Measurements from ENCODE around the gene SLC5A6. TPM values are rescaled to one million over a fixed set of nuclear protein-coding genes. Genes with fewer than 3 reads are reported as not detected.

The SLC5A6 gene
- total RNA-seq, 2 experiments from 2014 or later: 55.5 to 60.1 TPM

GRCh38 chr2:27154488-27154887 lies 57.6 kb downstream of the SLC5A6 start:
- H3K9me2 ChIP-seq (ENCODE audit: insufficient read depth, low read length): no peaks in the 10 kb centered on the region
- no peaks in the 10 kb centered on the region for H3K36me3 ChIP-seq (ENCODE audit: insufficient read depth, low read length)
- no peaks in the 10 kb centered on the region for H3K79me2 ChIP-seq (ENCODE audit: insufficient read depth, low read depth, low read length)
- DNase-seq (ENCODE audit: low spot score): no peak
- no peak overlapping the region for H3K4me3 ChIP-seq (ENCODE audit: low read depth, low read length, poor library complexity, severe bottlenecking)
- no peak for TF ChIP-seq CTCF (conservative IDR thresholded peaks at IDR 0.05; ENCODE audit: low read length)
- no peak overlapping the region for H3K4me2 ChIP-seq (ENCODE audit: low read length)
- POLR2A ChIA-PET: no interaction called here
- H3K9me3 ChIP-seq (ENCODE audit: low read length): no peaks in the 10 kb centered on the region
- intact Hi-C loops (cut with micrococcal nuclease; ENCODE audit: unreplicated experiment): no loop called here
- no peaks in the 10 kb centered on the region for H4K20me1 ChIP-seq (ENCODE audit: insufficient read depth, low read length)
- CTCF ChIA-PET (ENCODE audit: unreplicated experiment): no interaction called here
- H2AFZ ChIP-seq (ENCODE audit: low read length): no peak overlapping the region
- BruUV-seq (replicated peaks): no TSS peak
- no peak overlapping the region for H3K27ac ChIP-seq (ENCODE audit: low read depth, low read length, poor library complexity, severe bottlenecking)
- peaks cover 39% of the 10 kb centered on the region for H3K4me1 ChIP-seq (ENCODE audit: insufficient read depth, low read length, poor library complexity, severe bottlenecking)

- intact Hi-C loops (cut with micrococcal nuclease; ENCODE audit: unreplicated experiment): no loop called here
- peaks cover 39% of the 10 kb centered on the region for H3K4me1 ChIP-seq (ENCODE audit: insufficient read depth, low read length, poor library complexity, severe bottlenecking)
- H3K27ac ChIP-seq (ENCODE audit: low read depth, low read length, poor library complexity, severe bottlenecking): peak overlapping the region; percentile 65
- CTCF ChIA-PET (ENCODE audit: unreplicated experiment): interaction anchor here (0.6 to 1.2 kb wide), 2 partner anchors 12 to 170 kb away, joined by 3 to 4 read pairs; partner anchors contain the start of gene MPV17
- BruUV-seq (replicated peaks): no TSS peak
- no peak overlapping the region for H3K4me3 ChIP-seq (ENCODE audit: low read depth, low read length, poor library complexity, severe bottlenecking)
- H3K36me3 ChIP-seq (ENCODE audit: insufficient read depth, low read length): no peaks in the 10 kb centered on the region
- POLR2A ChIA-PET: interaction anchor here (0.9 to 1.3 kb wide), 2 partner anchors 11 to 14 kb away, joined by 3 to 6 read pairs; no protein-coding TSS in a partner anchor
- no peaks in the 10 kb centered on the region for H3K9me3 ChIP-seq (ENCODE audit: low read length)
- DNase-seq (ENCODE audit: low spot score): peak; percentile 85
- H2AFZ ChIP-seq (ENCODE audit: low read length): peak overlapping the region; percentile 53
- no peaks in the 10 kb centered on the region for H3K79me2 ChIP-seq (ENCODE audit: insufficient read depth, low read depth, low read length)
- H4K20me1 ChIP-seq (ENCODE audit: insufficient read depth, low read length): no peaks in the 10 kb centered on the region
- TF ChIP-seq EZH2phosphoT487 (IDR thresholded peaks at IDR 0.05; ENCODE audit: borderline replicate concordance, low read depth, low read length) (no peak), CTCF (conservative IDR thresholded peaks at IDR 0.05; ENCODE audit: low read length) (no peak)
- H3K4me2 ChIP-seq (ENCODE audit: low read length): peak overlapping the region; percentile 52
- H3K9me2 ChIP-seq (ENCODE audit: insufficient read depth, low read length): no peaks in the 10 kb centered on the region
Observed at GRCh38 chr2:27152796-27153464, 59.1 kb downstream of the SLC5A6 start.
